Calu3 (cell line): Measurements from ENCODE around the gene BAZ1A. TPM values are rescaled to one million over a fixed set of nuclear protein-coding genes. Genes with fewer than 3 reads are reported as not detected.

Experiments used
- BruUV-seq: library from RNA; stranded (reverse); fragments of 400-500 nt; replicated peaks from 2 replicates; lab custom pipeline; 2021; lab: Mats Ljungman, UMichigan
- CTCF ChIA-PET: fragments of 300-600 bp; sonication (Branson Sonifier 250); formaldehyde crosslinking; loops from one replicate; lab custom pipeline; 2022; ENCODE audit warnings: antibody characterized with exemption; lab: Charles Lee
- DNase-seq: peaks from one replicate; pipeline ENCODE4 v3.0.0; 2022
- H3K27ac Mint-ChIP-seq: one replicate; pipeline ENCODE4 v1.8.0; 2022; ENCODE audit warnings: mixed read lengths; ENCODE audit not compliant: unreplicated experiment
- H3K27me3 Mint-ChIP-seq: one replicate; pipeline ENCODE4 v1.8.0; 2022; ENCODE audit warnings: mixed read lengths; ENCODE audit not compliant: unreplicated experiment
- H3K36me3 Mint-ChIP-seq: one replicate; pipeline ENCODE4 v1.8.0; 2022; ENCODE audit warnings: mild to moderate bottlenecking, moderate library complexity, mixed read lengths; ENCODE audit not compliant: insufficient read depth, unreplicated experiment
- H3K4me1 Mint-ChIP-seq: one replicate; pipeline ENCODE4 v1.8.0; 2022; ENCODE audit warnings: mild to moderate bottlenecking, low read depth, mixed read lengths; ENCODE audit not compliant: unreplicated experiment
- H3K4me3 Mint-ChIP-seq: one replicate; pipeline ENCODE4 v1.8.0; 2022; ENCODE audit warnings: mild to moderate bottlenecking, low read depth, moderate library complexity, mixed read lengths; ENCODE audit not compliant: unreplicated experiment
- H3K9me3 Mint-ChIP-seq: one replicate; pipeline ENCODE4 v1.8.0; 2022; ENCODE audit warnings: low read depth, mixed read lengths; ENCODE audit not compliant: unreplicated experiment
- intact Hi-C: fragments of 100-400 bp; cut with micrococcal nuclease; formaldehyde crosslinking; loops from one replicate; pipeline ENCODE4 v1.10.0; 2022; ENCODE audit not compliant: unreplicated experiment
- total RNA-seq: library from RNA; stranded (reverse); gene quantifications from 2 replicates; pipeline ENCODE4 v1.2.3, GENCODE V29; 2022
- TF ChIP-seq, protein P1 (sequence below): fragments of 200-600 bp; IDR thresholded peaks from one replicate; pipeline ENCODE4 v1.8.0; 2022; ENCODE audit warnings: antibody characterized with exemption; ENCODE audit not compliant: unreplicated experiment

Gene BAZ1A
- total RNA-seq, 1 experiment from 2014 or later = 35.7 TPM

DNA sequence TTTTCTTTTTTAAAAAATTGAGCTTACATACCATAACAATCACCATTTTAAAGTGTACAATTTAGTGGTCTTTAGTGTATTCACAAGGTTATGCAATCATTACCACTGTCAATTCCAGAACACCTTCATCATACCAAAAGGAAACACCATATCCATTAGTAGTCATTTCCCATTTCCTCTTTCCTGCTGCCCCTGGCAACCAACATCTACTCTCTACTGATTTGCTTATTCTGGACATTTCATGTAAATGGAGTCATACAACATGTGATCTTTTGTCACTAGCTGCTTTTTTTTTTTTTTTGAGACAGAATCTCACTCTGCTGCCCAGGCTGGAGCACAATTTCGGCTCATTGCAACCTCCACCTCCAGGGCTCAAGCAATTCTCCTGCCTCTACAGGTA, 93.9 kb downstream of the BAZ1A start:
- no peaks in the 10 kb centered on the region for H3K27me3 Mint-ChIP-seq
- H3K9me3 Mint-ChIP-seq = no peaks in the 10 kb centered on the region
- no TSS peak for BruUV-seq
- CTCF ChIA-PET = interaction anchor here (0.7 kb wide), 1 partner anchor 369 kb away, joined by 3 read pairs; no protein-coding TSS in a partner anchor
- intact Hi-C loops = no loop called here
- H3K27ac Mint-ChIP-seq = no peak overlapping the region
- DNase-seq = no peak
- H3K4me1 Mint-ChIP-seq = no peaks in the 10 kb centered on the region
- H3K4me3 Mint-ChIP-seq = no peak overlapping the region
- TF ChIP-seq, protein P1, sequence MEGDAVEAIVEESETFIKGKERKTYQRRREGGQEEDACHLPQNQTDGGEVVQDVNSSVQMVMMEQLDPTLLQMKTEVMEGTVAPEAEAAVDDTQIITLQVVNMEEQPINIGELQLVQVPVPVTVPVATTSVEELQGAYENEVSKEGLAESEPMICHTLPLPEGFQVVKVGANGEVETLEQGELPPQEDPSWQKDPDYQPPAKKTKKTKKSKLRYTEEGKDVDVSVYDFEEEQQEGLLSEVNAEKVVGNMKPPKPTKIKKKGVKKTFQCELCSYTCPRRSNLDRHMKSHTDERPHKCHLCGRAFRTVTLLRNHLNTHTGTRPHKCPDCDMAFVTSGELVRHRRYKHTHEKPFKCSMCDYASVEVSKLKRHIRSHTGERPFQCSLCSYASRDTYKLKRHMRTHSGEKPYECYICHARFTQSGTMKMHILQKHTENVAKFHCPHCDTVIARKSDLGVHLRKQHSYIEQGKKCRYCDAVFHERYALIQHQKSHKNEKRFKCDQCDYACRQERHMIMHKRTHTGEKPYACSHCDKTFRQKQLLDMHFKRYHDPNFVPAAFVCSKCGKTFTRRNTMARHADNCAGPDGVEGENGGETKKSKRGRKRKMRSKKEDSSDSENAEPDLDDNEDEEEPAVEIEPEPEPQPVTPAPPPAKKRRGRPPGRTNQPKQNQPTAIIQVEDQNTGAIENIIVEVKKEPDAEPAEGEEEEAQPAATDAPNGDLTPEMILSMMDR = no peak
- H3K36me3 Mint-ChIP-seq = peaks cover 15% of the 10 kb centered on the region

- CTCF ChIA-PET = interaction anchor here (0.7 kb wide), 2 partner anchors 148 to 370 kb away, joined by 3 read pairs; no protein-coding TSS in a partner anchor
- TF ChIP-seq, protein P1 = no peak
- H3K27me3 Mint-ChIP-seq = no peaks in the 10 kb centered on the region
- no TSS peak for BruUV-seq
- peaks cover 15% of the 10 kb centered on the region for H3K36me3 Mint-ChIP-seq
- no peaks in the 10 kb centered on the region for H3K4me1 Mint-ChIP-seq
- no peak for DNase-seq
- no peaks in the 10 kb centered on the region for H3K9me3 Mint-ChIP-seq
- intact Hi-C loops = no loop called here
- H3K27ac Mint-ChIP-seq = no peak overlapping the region
- H3K4me3 Mint-ChIP-seq = no peak overlapping the region
Measured at GRCh38 chr14:34780646-34781045, 94.5 kb downstream of the BAZ1A start.

GRCh38 chr14:34778744-34779143, 96.4 kb downstream of the BAZ1A start:
- intact Hi-C loops = no loop called here
- no peak for DNase-seq
- BruUV-seq = no TSS peak
- Mint-ChIP-seq H3K9me3 (no peaks in the 10 kb centered on the region), H3K4me3 (no peak overlapping the region), H3K36me3 (peaks cover 15% of the 10 kb centered on the region), H3K27me3 (no peaks in the 10 kb centered on the region), H3K4me1 (no peaks in the 10 kb centered on the region), H3K27ac (no peak overlapping the region)
- TF ChIP-seq, protein P1 = no peak
- CTCF ChIA-PET = no interaction called here

DNA sequence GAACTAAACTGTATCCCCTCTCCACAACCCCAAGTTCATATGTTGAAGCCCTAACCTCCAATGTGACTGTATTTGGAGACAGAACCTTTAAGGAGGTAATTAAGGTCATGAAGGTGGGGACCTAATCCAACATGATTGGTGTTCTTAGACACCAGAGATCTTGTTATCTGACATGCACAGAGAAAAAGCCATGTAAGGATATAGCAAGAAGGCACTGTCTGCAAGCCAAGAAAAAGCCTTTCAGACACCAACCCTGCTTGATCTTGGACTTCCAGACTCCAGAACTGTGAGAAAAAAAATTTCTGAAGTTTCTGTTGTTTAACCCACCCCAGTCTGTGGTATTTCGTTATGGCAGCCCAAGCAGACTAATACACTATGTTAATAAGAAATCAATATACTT, 98.5 kb downstream of the BAZ1A start:
- no peak overlapping the region for H3K4me3 Mint-ChIP-seq
- no TSS peak for BruUV-seq
- intact Hi-C loops = no loop called here
- no peaks in the 10 kb centered on the region for H3K27me3 Mint-ChIP-seq
- no peak for DNase-seq
- peaks cover 10% of the 10 kb centered on the region for H3K36me3 Mint-ChIP-seq
- no peaks in the 10 kb centered on the region for H3K9me3 Mint-ChIP-seq
- H3K4me1 Mint-ChIP-seq = no peaks in the 10 kb centered on the region
- TF ChIP-seq, protein P1 = no peak
- CTCF ChIA-PET = no interaction called here
- H3K27ac Mint-ChIP-seq = no peak overlapping the region
